Inflammatory macrophage treated with lipopolysaccharide for 1 hour (primary cell): ENCODE data around the gene SKA2.
"Not testable (repeated sequence)": the region's sequence is repeated elsewhere in the genome, so short reads cannot be mapped to it uniquely, and the experiment has no call there.

Source experiments
- DNase-seq, 2 donors: peaks; one replicate each; pipeline ENCODE4 v3.0.0-alpha.2; 2020 to 2022

SKA2 gene

DNA sequence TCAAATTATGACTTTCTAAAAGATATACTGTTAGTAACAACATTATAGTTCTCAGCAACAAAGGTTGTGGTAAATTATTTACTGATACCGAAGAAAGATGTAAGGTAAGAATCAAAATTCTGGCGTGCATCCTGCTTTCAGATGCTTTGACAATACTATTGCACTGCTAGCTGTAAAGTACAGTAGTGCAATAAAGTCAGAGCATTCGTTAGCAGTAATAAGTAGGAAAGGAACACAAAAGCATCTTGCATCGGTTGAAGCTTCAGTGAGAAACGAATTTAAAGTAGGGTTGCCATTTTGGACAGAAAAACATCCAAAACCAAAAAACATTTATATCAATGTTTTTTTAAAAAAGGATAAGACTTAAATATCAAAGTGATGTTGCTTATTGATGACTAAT, 4.0 kb downstream of the SKA2 start:
- DNase-seq, result no peak

DNA sequence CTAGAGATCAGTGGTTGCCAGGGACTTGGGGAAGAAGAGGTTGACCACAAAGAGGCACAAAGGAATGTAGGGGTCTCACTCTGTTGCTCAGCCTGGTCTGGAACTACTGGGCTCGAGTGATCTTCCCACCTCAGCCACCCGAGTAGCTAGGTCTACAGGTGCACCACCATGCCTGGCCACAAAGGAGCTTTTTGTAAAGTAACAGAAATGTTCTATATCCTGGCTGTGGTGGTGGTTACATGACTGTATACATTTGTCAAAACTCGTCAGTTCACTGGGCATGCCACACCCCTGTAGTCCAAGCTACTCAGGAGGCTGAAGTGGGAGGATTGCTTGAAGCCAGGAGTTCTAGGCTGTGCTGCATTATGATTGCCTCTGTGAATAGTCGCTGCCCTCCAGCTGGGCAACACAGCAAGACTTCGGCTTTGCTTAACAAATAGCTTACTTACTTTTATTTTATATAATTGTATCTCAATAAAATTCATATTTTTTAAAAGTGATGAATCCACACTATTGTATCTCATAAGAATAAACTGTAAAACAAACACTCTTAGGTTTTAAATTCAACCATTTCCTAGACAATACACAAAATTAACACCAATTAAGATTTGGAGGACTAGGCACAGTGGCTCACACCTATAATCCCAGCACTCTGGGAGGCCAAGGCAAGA, 5.0 kb downstream of the SKA2 start:
- DNase-seq, result no peak

DNA sequence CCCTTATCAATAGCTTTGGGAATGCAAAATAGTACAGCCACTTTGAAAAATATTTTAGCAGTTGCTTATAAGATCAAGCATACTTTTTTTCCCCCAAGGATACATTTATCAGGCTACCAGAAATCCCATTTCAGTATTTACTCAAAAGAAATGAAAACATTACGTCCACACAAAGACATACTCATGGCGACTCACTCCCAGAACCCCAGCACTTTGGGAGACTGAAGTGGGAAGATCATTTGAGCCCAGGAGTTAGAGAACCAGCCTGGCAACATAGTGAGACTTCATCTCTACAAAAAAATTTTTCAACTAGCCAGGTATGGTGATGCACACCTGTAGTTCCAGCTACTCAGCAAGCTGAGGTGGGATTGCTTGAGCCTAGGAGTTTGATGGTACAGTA, 5.9 kb downstream of the SKA2 start:
- DNase-seq, result no peak

DNA sequence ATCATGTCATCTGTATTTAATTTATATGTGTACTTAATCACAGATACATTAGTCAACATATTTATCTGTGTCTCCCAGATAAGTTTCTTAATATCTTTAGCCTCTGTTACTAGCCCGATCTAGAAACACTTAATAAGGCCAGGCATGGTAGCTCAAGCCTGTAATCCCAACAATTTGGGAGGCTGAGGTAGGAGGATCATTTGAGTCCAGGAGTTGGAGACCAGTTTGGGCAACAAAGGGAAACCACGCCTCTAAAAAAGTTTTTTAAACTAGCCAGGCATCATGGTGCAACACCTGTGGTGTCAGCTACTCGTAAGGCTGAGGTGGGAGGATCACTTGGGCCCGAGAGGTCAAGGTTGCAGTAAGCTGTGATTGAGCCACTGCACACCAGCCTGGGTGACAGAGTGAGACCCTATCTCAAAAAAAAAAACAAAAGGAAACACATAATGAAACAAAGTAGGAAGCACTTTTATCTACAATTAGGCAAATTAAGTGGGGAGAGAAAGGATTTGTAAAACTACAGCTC, 9.4 kb downstream of the SKA2 start:
- DNase-seq, result no peak

DNA sequence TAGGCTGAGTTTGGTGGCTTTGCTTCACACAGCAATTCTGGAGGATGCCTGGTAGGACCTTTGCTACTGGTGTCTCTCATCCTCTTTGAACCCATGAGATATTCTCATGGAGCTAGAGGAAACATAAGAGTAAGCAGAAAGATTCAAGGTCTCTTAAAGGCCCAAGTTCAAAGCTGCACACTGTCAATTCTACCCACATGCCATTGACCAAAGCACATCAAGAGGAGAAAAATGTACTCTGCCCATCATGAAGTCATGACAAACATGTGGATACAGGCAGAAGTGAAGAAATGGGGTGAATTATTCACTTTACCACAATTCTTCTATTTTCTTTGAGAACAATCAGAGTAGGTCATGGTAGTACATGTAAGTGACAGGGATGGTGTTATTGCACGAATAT, 13.1 kb downstream of the SKA2 start:
- no peak for DNase-seq

DNA sequence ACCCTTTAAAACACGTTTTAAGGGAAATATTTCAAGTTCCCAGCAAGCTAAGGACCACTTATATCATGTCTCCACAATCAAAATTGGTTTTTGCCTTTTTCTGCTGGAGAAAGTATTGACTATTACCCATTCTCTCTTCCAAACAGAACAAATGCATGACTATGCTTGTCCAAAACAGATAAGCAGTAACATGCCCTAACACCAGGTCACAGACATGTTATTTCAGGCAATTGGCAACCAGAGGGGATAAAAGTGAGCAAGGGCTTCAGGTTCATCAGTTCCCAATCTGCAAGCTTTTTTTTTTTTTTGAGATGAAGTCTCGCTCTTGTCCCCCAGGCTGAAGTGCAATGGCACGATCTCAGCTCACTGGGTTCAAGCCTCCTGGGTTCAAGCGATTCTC, 15.0 kb downstream of the SKA2 start:
- DNase-seq, result no peak

DNA sequence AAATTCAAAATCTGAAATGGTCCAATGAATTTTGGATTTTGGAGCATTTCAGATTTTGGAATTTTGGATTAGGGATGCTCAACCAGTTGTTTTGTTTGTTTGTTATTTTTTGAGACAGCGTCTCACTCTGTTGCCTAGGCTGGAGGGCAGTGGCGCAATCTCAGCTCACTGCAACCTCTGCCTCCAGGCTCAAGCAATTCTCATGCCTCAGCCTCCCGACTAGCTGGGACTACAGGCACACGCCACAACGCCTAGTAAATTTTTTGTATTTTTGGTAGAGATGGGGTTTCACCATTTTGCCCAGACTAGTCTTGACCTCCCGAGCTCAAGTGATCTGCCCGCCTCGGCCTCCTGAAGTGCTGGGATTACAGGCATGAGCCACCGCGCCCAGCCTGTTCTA, 16.6 kb downstream of the SKA2 start:
- not testable (repeated sequence) for DNase-seq

DNA sequence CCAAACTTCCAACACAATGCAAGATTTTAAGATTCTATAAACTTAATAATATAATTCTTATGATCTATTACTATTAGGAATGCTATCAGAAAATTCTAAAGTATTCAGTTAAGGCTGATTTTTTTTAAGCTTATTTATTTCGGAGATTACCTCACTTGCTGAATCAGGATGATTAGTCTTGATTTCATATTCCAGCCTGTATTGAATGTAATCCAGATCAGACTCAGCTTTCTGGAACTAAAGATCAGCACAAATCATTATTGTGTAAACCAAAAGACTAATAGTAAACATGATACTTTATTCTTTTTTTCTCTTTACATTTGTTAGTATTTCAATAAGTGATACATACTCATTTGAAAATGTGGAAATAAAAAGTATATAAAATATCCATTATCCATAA, 23.9 kb downstream of the SKA2 start:
- DNase-seq, result no peak

DNA sequence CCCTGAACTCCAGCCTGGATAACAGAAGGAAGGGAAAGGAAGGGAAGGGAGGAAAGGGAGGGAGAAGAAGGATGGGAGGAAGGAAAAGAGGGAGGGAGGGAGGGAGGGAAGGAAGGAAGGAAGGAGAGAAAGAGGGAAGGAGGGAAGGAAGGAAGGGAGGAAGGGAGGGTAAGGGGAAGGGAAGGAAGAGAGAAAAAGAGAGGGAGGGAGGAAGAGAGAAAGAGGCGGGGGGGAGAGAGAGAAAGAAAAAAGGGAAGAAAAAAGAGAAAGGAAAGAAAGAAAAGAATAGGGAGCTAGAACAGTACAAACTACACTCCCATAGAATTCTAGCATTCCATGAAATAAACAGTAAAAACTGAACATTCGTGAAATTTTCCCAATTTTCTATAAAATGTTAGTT, 25.2 kb downstream of the SKA2 start:
- DNase-seq, result no peak

DNA sequence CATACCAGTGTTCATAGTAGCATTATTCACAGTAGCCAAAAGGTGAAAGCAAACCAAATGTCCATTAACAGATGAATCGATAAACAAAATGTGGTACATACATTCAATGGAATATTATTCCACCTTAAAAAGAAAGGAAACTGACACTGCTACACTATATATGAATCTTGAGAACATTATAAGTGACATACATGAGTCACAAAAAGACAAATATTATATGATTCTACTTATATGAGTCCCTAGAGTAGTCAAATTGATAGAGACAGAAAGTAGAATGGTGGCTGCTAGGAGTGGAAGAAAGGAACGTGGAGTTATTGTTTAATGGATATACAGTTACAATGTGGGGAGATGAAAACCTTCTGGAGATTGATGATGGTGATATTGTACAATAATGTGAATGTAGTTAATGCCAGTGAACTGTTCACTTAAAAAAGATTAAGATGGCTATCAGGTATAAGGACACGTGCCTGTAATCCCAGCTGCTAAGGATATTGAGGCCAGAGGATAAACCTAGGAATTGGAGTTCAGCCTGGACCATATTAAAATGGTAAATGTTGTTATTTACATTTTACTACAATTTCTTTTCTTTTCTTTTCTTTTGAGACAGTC, 28.1 kb downstream of the SKA2 start:
- DNase-seq, result no peak

DNA sequence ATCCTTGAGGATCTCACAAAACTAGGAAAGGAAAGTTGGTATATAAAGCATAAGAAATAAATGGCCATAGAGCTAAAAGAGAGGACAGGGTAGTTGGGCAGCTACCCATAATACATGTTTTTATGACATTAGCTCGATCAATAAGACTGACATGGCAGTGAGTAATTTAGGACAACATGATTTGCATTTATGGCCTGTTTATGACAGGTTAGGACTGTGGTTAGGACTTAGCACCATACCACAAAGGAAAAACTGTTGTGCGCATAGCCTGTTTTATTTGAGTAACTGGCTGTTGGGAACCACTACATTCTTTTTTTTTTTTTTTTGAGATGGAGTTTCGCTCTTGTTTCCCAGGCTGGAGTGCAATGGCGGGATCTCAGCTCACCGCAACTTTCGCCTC, 30.3 kb downstream of the SKA2 start:
- DNase-seq, result no peak

DNA sequence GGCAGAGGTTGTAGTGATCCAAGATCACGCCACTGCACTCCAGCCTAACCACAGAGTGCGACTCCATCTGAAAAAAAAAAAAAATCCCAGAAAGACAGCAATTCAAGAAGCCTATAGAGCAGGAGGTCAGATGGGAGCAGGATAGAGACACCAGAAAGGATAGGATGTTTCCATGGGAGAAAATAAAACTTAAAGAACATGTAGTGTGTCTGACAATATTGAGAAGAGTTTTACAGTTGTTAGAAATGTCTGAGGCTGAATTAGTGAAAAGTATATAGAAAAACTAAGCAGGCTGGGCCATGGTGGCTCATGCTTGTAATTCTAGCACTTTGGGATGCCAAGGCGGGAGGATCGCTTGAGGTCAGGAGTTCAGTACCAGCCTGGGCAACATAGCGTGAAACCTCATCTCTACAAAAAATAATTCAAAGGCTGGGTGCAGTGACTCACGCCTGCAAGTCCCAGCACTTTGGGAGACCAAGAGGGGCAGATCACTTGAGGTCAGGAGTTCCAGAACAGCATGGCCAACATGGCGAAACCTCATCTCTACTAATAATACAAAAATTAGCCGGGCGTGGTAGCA, 33.0 kb downstream of the SKA2 start:
- DNase-seq, result no peak

DNA sequence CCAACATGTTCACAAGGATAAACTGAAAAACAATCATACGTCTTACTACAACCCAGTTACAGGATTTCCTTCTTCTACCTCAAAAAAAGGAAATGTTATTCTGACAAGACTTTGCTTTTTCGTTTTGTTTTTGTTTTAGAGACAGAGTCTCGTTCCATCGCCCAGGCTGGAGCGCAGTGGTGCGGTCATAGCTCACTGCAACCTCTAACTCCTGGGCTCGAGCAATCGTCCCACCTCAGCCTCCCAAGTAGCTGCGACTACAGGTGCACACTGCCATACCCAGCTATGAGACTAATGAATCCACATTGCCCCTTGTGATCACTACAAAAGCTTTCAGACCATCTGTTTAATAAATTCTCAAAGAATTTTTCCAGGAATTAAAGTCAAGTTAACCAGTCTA, 39.5 kb downstream of the SKA2 start:
- DNase-seq, result no peak

DNA sequence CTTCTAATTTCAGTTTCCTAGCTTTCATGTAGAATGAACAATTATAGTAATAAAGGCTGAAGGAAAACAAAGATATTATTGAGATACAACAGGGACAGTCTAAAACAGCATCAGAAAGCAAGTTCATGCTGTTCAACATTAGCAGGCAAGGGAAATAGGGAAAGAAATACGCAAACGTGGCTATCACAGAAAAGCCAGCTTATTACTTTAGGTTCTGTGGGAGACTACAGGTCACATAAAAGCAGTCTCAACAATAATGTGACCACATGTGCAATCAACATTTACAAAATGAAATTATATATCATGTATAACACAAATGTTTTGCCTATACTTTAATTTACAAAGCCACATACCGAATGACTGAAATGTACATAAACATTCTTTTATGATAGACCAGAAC, 43.4 kb downstream of the SKA2 start:
- DNase-seq, result no peak

DNA sequence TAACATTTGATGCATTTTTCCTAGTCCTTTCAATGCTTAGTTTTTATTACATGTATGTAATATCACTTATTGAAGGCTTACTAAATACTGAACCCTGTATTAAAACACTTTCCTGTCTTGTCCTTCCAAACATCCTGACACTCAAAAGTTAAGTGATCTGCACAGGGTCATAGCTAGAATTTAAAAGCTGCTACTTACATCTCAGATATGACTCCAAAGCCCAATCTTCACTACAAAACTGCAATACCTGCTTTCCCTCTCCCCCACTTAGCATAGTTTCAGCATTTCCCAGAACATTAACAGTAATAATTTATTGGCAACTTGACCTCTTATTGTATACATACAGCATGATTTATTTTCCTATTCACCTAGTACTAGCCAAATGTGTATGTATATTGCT, 44.0 kb downstream of the SKA2 start:
- DNase-seq, result no peak

DNA sequence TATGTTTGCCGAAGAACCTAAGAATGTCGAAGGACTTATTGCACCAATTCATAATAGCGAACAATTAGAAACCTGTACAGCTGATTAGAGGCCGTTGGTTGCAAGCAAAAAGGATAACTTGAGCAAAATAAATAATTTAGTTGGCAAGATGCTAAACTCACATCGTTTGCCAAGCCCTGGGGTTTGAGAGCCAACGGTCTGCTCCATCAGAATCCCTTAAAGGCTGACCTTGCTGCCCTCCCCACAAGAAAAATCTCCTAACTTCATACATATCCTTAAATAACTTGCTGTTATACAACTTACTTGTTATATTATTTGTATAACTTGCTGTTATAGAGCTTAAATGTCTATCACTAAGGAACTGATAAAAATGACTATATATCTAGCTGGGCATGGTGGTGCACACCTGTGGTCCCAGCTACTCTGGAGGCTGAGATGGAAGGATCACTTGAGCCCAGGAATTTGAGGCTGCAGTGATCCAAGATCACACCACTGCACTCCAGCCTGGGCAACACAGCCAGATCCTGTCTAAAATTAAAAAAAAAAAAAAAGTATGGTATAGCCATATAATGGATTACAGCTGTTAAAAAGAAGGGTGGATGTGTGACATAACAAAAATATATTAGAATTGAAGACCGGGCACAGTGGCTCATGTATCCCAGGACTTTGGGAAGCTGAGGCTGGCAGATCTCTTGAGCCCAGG, 46.4 kb downstream of the SKA2 start:
- no peak for DNase-seq

DNA sequence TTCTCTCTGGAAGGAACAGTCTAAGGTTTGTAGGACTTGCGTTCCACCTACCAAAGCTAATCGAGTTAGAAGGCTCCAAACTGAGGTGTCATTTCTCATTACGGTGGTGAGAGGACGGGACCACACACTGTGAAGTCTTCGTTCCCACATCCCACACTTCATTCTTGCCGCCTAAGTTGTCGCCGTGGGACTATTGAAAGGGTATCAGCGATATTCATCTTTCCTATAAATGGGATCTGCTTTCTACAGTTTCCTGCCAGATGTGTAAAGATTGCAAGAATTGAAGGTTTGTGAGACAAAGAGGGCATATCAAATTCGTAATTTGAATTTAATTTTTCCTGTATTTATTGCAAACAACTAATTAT, 47.7 kb downstream of the SKA2 start:
- DNase-seq, result no peak

DNA sequence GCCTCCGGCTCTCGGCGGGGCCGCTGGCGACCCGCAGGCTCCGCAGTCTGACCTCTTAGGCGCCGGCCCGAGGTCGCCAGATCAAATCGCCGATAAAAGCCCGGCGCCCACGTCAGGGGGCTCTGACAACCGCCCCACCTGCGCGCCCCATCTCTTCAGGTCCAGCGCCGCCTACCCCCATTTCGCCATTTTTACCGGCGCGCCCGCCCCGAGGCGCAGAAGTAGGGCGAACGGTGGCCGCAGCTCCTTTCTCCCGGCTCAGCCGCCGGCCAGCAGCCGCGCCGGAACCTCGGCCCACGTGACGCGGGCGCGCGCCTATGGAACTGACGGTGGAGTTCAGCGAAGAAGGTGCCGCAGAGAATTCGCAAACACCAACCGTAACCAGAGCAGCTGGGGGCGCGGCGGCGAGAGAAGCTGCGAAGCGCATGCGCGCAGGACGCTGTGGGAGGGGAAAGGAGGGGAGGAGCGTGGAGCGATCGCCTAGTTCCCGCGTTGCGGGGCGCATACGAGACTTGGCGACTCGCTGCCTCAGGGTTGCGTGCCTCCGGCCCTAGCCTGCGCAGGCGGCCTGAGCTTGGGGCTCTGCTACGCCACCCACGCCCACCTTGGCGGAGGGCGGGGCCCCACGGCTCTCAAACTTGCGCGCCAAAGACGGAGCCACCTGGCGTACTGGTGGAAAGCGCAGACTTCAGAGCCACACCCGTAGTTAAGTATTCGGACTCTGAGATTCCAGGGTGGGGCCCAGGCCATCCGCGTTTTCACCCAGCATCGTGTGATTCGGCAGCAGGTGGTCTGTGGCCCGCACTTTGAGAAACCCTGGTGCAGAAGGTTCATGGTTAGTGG, 48.3 kb downstream of the SKA2 start, which contains the start of gene TRIM37:
TSS of gene TRIM37 (minus strand) at position 418 of the 843 bp plus-strand sequence. CDS start 419 bp downstream, outside the sequence.
- peak; percentile 99 for DNase-seq

DNA sequence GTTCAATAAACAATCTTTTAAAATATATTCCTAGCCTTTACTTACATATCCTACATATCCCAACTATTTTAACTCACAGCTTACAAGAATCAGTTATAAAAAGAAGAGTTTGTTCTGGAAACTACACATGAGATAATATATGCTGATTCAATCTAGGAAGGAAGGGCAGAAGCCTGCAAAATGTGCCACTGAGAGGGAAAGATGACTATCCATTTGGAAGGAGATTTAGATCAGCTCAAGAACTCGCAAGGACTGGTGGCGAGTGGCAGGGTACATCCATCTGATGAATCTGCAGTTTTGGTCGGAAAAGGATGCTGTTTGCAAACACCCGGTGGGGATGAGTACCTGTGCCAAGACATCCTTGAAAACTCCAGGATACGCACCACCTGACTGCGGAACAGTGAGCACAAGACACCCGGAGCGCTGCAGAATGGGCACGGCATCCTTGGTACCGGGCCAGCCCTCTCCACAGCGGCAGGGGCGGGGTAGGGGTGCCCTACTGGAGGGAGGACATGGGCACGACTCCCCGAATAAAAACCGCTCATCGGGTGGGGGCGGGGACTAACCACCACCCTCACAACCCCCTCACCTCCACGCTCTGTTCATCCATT, 49.0 kb downstream of the SKA2 start:
- DNase-seq, result peak; percentile 10 to 33

DNA sequence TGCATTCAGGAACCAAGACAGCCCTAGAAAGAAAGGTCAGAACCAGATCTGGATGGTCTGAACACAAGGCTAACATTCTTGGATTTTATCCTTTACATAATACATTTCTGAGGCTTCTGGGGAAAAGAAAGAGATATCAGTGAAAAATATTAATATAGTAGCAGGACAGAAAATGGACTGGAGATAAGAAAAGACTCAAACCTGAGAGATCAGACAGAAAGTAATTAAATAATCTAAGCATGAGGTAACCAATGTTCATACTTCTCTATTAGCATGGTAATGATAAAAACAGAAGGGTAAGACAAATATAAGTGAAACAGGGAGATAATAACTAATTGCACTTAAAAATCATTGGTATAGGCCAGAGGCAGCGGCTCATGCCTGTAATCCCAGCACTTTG, 53.8 kb downstream of the SKA2 start:
- no peak for DNase-seq

DNA sequence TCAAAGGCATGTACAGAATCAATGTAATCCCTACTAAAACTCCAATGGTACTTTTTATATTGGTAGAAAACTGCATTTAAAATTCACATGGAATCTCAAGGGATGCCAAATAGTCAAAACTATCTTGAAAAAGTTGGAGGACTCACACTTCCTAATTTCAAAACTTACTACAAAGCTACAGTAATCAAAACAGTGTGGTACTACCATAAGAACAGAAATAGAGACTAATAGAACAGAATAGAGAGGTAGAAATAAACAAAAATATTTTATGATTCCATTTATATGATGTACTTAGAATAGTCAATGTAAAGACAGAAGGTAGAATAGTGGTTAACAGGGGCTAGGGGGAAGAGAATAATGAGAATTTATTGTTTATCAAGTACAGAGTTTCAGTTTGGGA, 57.1 kb downstream of the SKA2 start:
- DNase-seq, result no peak

DNA sequence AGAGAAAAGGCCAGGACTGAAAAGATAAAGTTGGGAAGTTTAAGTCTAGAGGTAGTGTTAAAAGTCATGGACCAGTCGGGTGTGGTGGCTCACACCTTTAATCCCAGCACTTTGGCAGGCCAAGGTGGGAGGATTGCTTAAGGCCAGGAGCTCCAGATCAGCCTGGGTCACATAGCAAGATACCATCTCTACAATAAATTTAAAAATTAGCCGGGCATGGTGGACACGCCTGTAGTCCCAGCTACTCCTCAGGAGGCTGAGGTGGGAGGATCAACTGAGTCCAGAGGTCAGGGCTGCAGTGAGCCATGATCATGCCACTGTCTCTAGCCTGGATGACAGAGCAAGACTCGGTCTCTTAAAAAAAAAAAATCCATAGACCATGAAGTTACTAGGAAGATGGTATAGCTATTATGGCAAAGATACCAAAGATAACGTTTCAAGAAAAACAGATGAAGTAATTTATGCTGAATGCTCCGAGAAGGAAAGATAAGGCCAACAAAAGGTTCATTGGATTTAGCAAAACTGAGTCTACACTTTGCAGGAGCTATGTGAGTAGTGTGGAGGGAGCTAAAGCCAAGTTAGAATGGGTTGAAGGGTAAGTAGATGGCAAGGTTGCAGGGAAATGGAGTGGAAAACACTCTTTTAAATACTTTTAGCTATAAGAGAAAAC, 60.0 kb downstream of the SKA2 start:
- no peak for DNase-seq
